Dendritic cell treated with granulocyte-macrophage colony-stimulating factor and Interleukin-4, amounts not matched to agents 40 ng/mL and 50 ng/mL, for 4 days (primary cell): Measurements from ENCODE around the gene OR52A1.

Experiments
- H3K27ac Mint-ChIP-seq: one replicate; pipeline ENCODE4 v1.8.0; 2022; ENCODE audit warnings: mild to moderate bottlenecking, mixed read lengths
- H3K27me3 Mint-ChIP-seq: one replicate; pipeline ENCODE4 v1.8.0; 2022; ENCODE audit warnings: mild to moderate bottlenecking, mixed read lengths
- H3K36me3 Mint-ChIP-seq: one replicate; pipeline ENCODE4 v1.8.0; 2022; ENCODE audit warnings: low read depth, mixed read lengths
- H3K4me1 Mint-ChIP-seq: one replicate; pipeline ENCODE4 v1.8.0; 2022; ENCODE audit warnings: low read depth, mixed read lengths
- H3K4me3 Mint-ChIP-seq: one replicate; pipeline ENCODE4 v1.8.0; 2022; ENCODE audit warnings: mild to moderate bottlenecking, moderate library complexity, mixed read lengths
- H3K9me3 Mint-ChIP-seq: one replicate; pipeline ENCODE4 v1.8.0; 2022; ENCODE audit warnings: mixed read lengths
- intact Hi-C: fragments of 100-400 bp; cut with micrococcal nuclease; formaldehyde crosslinking; loops from one replicate; pipeline ENCODE4 v1.15.0; 2022

Gene OR52A1

GRCh38 chr11:5117588-5117987, 37.0 kb downstream of the OR52A1 start:
- H3K9me3 Mint-ChIP-seq = no peaks in the 10 kb centered on the region
- H3K27me3 Mint-ChIP-seq = peaks cover 5% of the 10 kb centered on the region
- intact Hi-C loops = no loop called here
- no peaks in the 10 kb centered on the region for H3K4me1 Mint-ChIP-seq
- no peak overlapping the region for H3K27ac Mint-ChIP-seq
- H3K36me3 Mint-ChIP-seq = no peaks in the 10 kb centered on the region
- no peak overlapping the region for H3K4me3 Mint-ChIP-seq

GRCh38 chr11:5115339-5115738, 39.2 kb downstream of the OR52A1 start:
- Mint-ChIP-seq H3K9me3 (no peaks in the 10 kb centered on the region), H3K4me3 (no peak overlapping the region), H3K27ac (no peak overlapping the region), H3K36me3 (no peaks in the 10 kb centered on the region), H3K4me1 (no peaks in the 10 kb centered on the region), H3K27me3 (peaks cover 5% of the 10 kb centered on the region)
- intact Hi-C loops = no loop called here

- no peak overlapping the region for H3K4me3 Mint-ChIP-seq
- H3K27ac Mint-ChIP-seq = no peak overlapping the region
- H3K36me3 Mint-ChIP-seq = no peaks in the 10 kb centered on the region
- no peaks in the 10 kb centered on the region for H3K4me1 Mint-ChIP-seq
- no peaks in the 10 kb centered on the region for H3K9me3 Mint-ChIP-seq
- no peaks in the 10 kb centered on the region for H3K27me3 Mint-ChIP-seq
- intact Hi-C loops = no loop called here
These were observed 47.3 kb downstream of the OR52A1 start for GRCh38 chr11:5107285-5107684.

GRCh38 chr11:5103066-5103465, 51.5 kb downstream of the OR52A1 start:
- Mint-ChIP-seq H3K4me3 (no peak overlapping the region), H3K4me1 (no peaks in the 10 kb centered on the region), H3K9me3 (no peaks in the 10 kb centered on the region), H3K27ac (no peak overlapping the region), H3K36me3 (no peaks in the 10 kb centered on the region), H3K27me3 (no peaks in the 10 kb centered on the region)
- intact Hi-C loops = no loop called here

- intact Hi-C loops = no loop called here
- Mint-ChIP-seq H3K27ac (no peak overlapping the region), H3K27me3 (no peaks in the 10 kb centered on the region), H3K4me3 (no peak overlapping the region), H3K4me1 (no peaks in the 10 kb centered on the region), H3K9me3 (no peaks in the 10 kb centered on the region), H3K36me3 (no peaks in the 10 kb centered on the region)
These were observed 52.3 kb downstream of the OR52A1 start for GRCh38 chr11:5102246-5102645.

GRCh38 chr11:5096011-5096410, 58.5 kb downstream of the OR52A1 start:
- H3K4me3 Mint-ChIP-seq = no peak overlapping the region
- H3K27ac Mint-ChIP-seq = no peak overlapping the region
- no peaks in the 10 kb centered on the region for H3K27me3 Mint-ChIP-seq
- H3K9me3 Mint-ChIP-seq = no peaks in the 10 kb centered on the region
- H3K4me1 Mint-ChIP-seq = no peaks in the 10 kb centered on the region
- H3K36me3 Mint-ChIP-seq = no peaks in the 10 kb centered on the region
- intact Hi-C loops = no loop called here
